Tibial nerve (tissue), 4 donors: ENCODE data around the gene UBTD1.

Experiments
- CTCF ChIP-seq, 5 experiments: fragments of 200-600 bp in 3 of 5; fragments of 450-650 bp in 2 of 5; sonication (generic) in 3 of 5; IDR thresholded peaks; one replicate each; pipeline ENCODE4 v1.5.1; 2016 to 2019; ENCODE audit warnings: antibody characterized with exemption in 5 of 5, mild to moderate bottlenecking in 3 of 5, moderate library complexity in 2 of 5
- EP300 ChIP-seq, 2 donors: sonication (generic); formaldehyde crosslinking; IDR thresholded peaks; one replicate each; pipeline ENCODE4 v1.6.1; 2017; ENCODE audit warnings: antibody characterized with exemption in 2 of 2, mild to moderate bottlenecking in 1 of 2

- TF ChIP-seq CTCF (IDR thresholded peaks at IDR 0.05) (no peak), EP300 (IDR thresholded peaks at IDR 0.05) (no peak)
These were observed 47.9 kb upstream of the UBTD1 start for GRCh38 chr10:97450828-97451227.
